ENCODE data around the gene FBXO48. TPM values are rescaled to one million over a fixed set of nuclear protein-coding genes. Genes with fewer than 3 reads are reported as not detected.

Gene FBXO48
- total and polyA plus RNA-seq, 2 experiments from 2014 or later, result 1.1 to 1.3 TPM

DNA sequence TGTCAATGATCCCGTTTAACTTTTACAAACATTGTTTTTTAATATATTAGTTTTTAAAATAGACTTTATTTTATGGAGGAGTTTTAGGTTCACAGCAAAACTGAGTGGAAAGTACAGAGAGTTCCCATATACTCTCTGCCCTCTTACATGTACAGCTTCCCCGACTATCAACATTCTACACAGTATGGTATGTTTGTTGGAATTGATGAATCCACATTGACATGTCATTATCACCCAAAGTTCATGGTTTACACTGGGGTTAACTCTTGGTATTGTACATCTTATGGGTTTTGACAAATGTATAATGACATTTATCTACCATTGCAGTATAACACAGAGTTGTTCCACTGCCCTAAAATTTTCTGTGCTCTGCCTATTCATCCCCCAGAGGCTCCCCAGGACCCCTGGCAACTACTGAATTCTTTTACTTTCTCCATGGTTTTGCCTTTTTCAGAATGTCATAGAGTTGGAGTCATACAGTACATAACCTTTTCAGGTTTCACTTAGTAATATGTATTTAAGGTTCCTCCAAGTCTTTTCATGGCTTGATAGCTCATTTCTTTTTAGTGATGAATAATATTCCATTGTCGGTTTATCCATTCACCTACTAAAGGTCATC lies 5.8 kb upstream of the FBXO48 start:
- Mint-ChIP-seq H3K27me3 (ENCODE audit: insufficient read depth, low read depth, poor library complexity) (no peaks in the 10 kb centered on the region), H3K4me1 (peaks cover 4% of the 10 kb centered on the region; the same call in 2 of the 3 replicates), H3K9me3 (no peaks in the 10 kb centered on the region), H3K36me3 (ENCODE audit: low read depth) (no peaks in the 10 kb centered on the region), H3K4me3 (no peak overlapping the region), H3K27ac (no peak overlapping the region)
- H2AFZ ChIP-seq, result no peak overlapping the region
- no peak overlapping the region for H3K4me3 ChIP-seq
- no peaks in the 10 kb centered on the region for H3F3A ChIP-seq (replicated peaks; ENCODE audit: low read depth)
- no peaks in the 10 kb centered on the region for H3K27me3 ChIP-seq (ENCODE audit: insufficient read depth)
- H4K20me1 ChIP-seq (replicated peaks; ENCODE audit: insufficient read depth), result peaks cover 4% of the 10 kb centered on the region; the same call in 1 of the 2 replicates
- peaks cover 31% of the 10 kb centered on the region for H3K79me2 ChIP-seq (replicated peaks; ENCODE audit: insufficient read depth)
- no peak overlapping the region for H3K27ac ChIP-seq (ENCODE audit: low read depth)
- no peak for DNase-seq (ENCODE audit: low spot score)
- H3K4me1 ChIP-seq (ENCODE audit: insufficient read depth), result peaks cover 9% of the 10 kb centered on the region; the same call in 1 of the 2 replicates
- no peaks in the 10 kb centered on the region for H3K36me3 ChIP-seq (ENCODE audit: insufficient read depth)
- TF ChIP-seq POLR2AphosphoS5 (IDR thresholded peaks at IDR 0.05; ENCODE audit: low read depth) (no peak), ZNF114 (CRISPR knock-in tag; IDR thresholded peaks at IDR 0.05) (no peak), ETS1 (IDR thresholded peaks at IDR 0.05) (no peak), JUNB (IDR thresholded peaks at IDR 0.05; ENCODE audit: unreplicated experiment) (no peak), REST (IDR thresholded peaks at IDR 0.05; ENCODE audit: unreplicated experiment) (no peak), NANOG (IDR thresholded peaks at IDR 0.05; ENCODE audit: borderline replicate concordance) (no peak), EZH2phosphoT487 (IDR thresholded peaks at IDR 0.05; ENCODE audit: unreplicated experiment) (no peak), ZNF462 (CRISPR knock-in tag; IDR thresholded peaks at IDR 0.05) (no peak), EZH2 (IDR thresholded peaks at IDR 0.05; ENCODE audit: low read depth, unreplicated experiment) (no peak), STAT1 (IDR thresholded peaks at IDR 0.05; ENCODE audit: unreplicated experiment) (no peak), CREB1 (CRISPR knock-in tag; IDR thresholded peaks at IDR 0.05; ENCODE audit: low read depth) (no peak), ZNF331 (CRISPR knock-in tag; IDR thresholded peaks at IDR 0.05; ENCODE audit: low read depth) (no peak)
- TF ChIP-seq, protein P1, sequence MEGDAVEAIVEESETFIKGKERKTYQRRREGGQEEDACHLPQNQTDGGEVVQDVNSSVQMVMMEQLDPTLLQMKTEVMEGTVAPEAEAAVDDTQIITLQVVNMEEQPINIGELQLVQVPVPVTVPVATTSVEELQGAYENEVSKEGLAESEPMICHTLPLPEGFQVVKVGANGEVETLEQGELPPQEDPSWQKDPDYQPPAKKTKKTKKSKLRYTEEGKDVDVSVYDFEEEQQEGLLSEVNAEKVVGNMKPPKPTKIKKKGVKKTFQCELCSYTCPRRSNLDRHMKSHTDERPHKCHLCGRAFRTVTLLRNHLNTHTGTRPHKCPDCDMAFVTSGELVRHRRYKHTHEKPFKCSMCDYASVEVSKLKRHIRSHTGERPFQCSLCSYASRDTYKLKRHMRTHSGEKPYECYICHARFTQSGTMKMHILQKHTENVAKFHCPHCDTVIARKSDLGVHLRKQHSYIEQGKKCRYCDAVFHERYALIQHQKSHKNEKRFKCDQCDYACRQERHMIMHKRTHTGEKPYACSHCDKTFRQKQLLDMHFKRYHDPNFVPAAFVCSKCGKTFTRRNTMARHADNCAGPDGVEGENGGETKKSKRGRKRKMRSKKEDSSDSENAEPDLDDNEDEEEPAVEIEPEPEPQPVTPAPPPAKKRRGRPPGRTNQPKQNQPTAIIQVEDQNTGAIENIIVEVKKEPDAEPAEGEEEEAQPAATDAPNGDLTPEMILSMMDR (conservative IDR thresholded peaks at IDR 0.05; ENCODE audit: low read depth in 2 of 2), result no peak
- no peaks in the 10 kb centered on the region for H3K9me2 ChIP-seq (ENCODE audit: insufficient read depth)
- no peak overlapping the region for H3K4me2 ChIP-seq
- no peak for ATAC-seq
